ENCODE measurements around the gene SPATA31E1. TPM values are rescaled to one million over a fixed set of nuclear protein-coding genes. Genes with fewer than 3 reads are reported as not detected.

Gene SPATA31E1
- total RNA-seq, 2 experiments from 2014 or later: not detected

GRCh38 chr9:87885484-87886189 lies 3.0 kb downstream of the SPATA31E1 start:
- Mint-ChIP-seq H3K4me1 (ENCODE audit: low read depth) (no peaks in the 10 kb centered on the region), H3K4me3 (no peak overlapping the region), H3K27ac (no peak overlapping the region), H3K36me3 (ENCODE audit: low read depth) (no peaks in the 10 kb centered on the region), H3K9me3 (no peaks in the 10 kb centered on the region), H3K27me3 (no peaks in the 10 kb centered on the region)
- CTCF ChIA-PET: no interaction called here
- intact Hi-C loops (cut with micrococcal nuclease): no loop called here
- ATAC-seq (no peak), DNase-seq (no peak)
- POLR2A ChIA-PET: no interaction called here
- TF ChIP-seq CTCF (IDR thresholded peaks at IDR 0.05): no peak

- TF ChIP-seq CTCF (IDR thresholded peaks at IDR 0.05): no peak
- no peak overlapping the region for H3K27ac Mint-ChIP-seq
- intact Hi-C loops (cut with micrococcal nuclease): no loop called here
- H3K36me3 Mint-ChIP-seq (ENCODE audit: low read depth): no peaks in the 10 kb centered on the region
- DNase-seq (no peak), ATAC-seq (no peak)
- no peaks in the 10 kb centered on the region for H3K9me3 Mint-ChIP-seq
- no peaks in the 10 kb centered on the region for H3K27me3 Mint-ChIP-seq
- CTCF ChIA-PET: no interaction called here
- POLR2A ChIA-PET: no interaction called here
- no peak overlapping the region for H3K4me3 Mint-ChIP-seq
- H3K4me1 Mint-ChIP-seq (ENCODE audit: low read depth): no peaks in the 10 kb centered on the region
These were observed 3.7 kb downstream of the SPATA31E1 start for GRCh38 chr9:87886210-87886932.

- H3K4me1 Mint-ChIP-seq (ENCODE audit: low read depth): no peaks in the 10 kb centered on the region
- ChIA-PET CTCF (no interaction called here), POLR2A (no interaction called here)
- DNase-seq: no peak
- no peak for TF ChIP-seq CTCF (IDR thresholded peaks at IDR 0.05)
- H3K27ac Mint-ChIP-seq: no peak overlapping the region
- intact Hi-C loops (cut with micrococcal nuclease): no loop called here
- ATAC-seq: no peak
- no peaks in the 10 kb centered on the region for H3K27me3 Mint-ChIP-seq
- H3K9me3 Mint-ChIP-seq: no peaks in the 10 kb centered on the region
- no peak overlapping the region for H3K4me3 Mint-ChIP-seq
- H3K36me3 Mint-ChIP-seq (ENCODE audit: low read depth): no peaks in the 10 kb centered on the region
These were observed 4.3 kb downstream of the SPATA31E1 start for GRCh38 chr9:87886933-87887505.

GRCh38 chr9:87887661-87888480 lies 5.2 kb downstream of the SPATA31E1 start:
- POLR2A ChIA-PET: no interaction called here
- TF ChIP-seq CTCF (IDR thresholded peaks at IDR 0.05): no peak
- no peaks in the 10 kb centered on the region for H3K27me3 Mint-ChIP-seq
- no peaks in the 10 kb centered on the region for H3K9me3 Mint-ChIP-seq
- H3K36me3 Mint-ChIP-seq (ENCODE audit: low read depth): no peaks in the 10 kb centered on the region
- H3K27ac Mint-ChIP-seq: no peak overlapping the region
- ATAC-seq: no peak
- H3K4me1 Mint-ChIP-seq (ENCODE audit: low read depth): no peaks in the 10 kb centered on the region
- CTCF ChIA-PET: no interaction called here
- no peak for DNase-seq
- no peak overlapping the region for H3K4me3 Mint-ChIP-seq
- intact Hi-C loops (cut with micrococcal nuclease): no loop called here
